HG02938 (cell line): ENCODE results near the gene ENHO.
"Not testable (repeated sequence)": the region's sequence is repeated elsewhere in the genome, so short reads cannot be mapped to it uniquely, and the experiment has no call there.

Source experiments
- ATAC-seq: cut with Tn5 transposase; IDR thresholded peaks from one replicate; pipeline ENCODE4 v1.9.1; 2021; ENCODE audit warnings: mild to moderate bottlenecking, moderate library complexity; ENCODE audit not compliant: unreplicated experiment

ENHO gene

GRCh38 chr9:34482746-34483145 lies 40.0 kb downstream of the ENHO start:
- not testable (repeated sequence) for ATAC-seq

- not testable (repeated sequence) for ATAC-seq
Observed at GRCh38 chr9:34481620-34482019, 41.2 kb downstream of the ENHO start.

GRCh38 chr9:34479431-34479866 lies 43.3 kb downstream of the ENHO start:
- ATAC-seq, result no peak

- no peak for ATAC-seq
Observed at GRCh38 chr9:34477541-34477940, 45.2 kb downstream of the ENHO start.

GRCh38 chr9:34475097-34475496 lies 47.7 kb downstream of the ENHO start:
- ATAC-seq, result no peak
